GM18517 (cell line): ENCODE measurements around the gene FCN2.

Experiments
- ATAC-seq: cut with Tn5 transposase; IDR thresholded peaks from one replicate; pipeline ENCODE4 v1.9.1; 2021; ENCODE audit warnings: mild to moderate bottlenecking, moderate library complexity; ENCODE audit not compliant: unreplicated experiment

Gene FCN2

DNA sequence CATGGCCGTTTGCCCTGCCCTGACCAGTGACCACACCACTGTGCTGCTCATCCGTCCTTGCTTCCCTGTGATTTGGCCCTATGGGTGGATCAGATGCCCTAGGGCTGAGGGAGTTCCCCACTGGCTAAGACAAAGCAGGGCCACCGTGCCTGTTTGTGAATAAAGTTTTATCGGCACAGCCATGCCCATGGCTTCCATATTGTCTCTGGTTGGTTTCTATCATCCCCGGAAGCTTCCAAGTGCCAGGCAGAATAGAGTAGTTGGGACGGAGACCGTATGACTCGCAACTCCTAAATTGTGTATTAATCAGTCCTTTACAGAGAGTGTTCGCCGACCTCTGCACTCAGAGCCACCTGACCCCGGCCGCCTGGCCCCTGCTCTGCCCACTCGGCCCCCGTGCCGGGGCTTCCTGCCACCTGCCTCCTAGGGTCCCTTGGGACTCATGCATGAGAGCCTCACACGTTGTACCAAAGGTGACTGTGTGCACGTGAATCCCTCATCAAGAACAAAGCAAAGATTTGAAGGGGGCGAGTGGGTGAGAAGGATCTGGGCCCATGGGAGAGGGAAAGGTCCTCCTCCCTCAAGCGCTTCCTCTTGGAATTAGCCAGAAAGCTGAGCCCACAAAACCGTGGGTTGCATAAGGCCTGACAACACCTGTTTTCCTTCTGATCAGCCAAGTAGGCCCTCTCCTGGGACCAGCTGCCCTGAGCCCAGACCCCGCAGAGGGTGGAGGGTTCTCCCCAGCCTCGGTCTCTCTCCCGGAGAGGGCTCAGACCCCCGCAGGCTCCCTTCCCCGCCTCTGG, 11.7 kb upstream of the FCN2 start:
- no peak for ATAC-seq

DNA sequence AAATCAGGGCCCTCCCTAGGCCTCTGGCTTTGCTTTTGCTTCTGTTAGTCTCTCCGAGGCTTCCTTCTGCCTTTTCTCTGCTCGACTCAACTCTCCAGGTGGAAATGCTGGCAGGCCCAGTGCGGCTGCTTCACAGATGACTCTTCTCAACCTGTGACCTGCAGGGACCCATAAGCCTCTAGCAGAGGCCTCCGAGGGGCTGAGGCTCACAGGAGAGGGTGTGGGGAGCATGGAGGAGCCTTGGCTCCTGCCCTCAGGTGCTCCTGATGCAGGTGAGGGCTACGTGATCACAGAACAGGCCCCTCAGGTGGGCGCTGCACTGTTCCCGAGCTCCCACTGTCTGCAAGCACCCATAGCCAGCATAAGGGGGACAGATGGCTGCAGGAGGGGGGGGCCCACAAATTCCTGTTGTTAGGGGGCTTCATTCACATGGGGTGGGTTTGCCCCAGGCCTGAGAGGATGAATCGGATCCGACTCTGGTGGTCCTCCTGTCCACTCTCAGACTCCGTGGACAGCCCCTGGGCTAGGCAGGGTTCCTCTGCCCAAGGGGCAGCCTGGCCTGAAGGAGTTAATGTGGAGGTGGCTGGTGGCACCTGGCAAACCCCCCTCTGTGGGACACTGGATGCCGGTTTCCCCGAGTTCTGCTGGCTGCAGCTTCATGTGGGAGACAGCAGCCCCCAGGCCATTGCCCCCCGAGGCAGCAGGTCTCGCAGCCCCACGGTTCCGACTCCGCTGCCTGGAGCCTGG, 10.9 kb upstream of the FCN2 start:
- no peak for ATAC-seq

DNA sequence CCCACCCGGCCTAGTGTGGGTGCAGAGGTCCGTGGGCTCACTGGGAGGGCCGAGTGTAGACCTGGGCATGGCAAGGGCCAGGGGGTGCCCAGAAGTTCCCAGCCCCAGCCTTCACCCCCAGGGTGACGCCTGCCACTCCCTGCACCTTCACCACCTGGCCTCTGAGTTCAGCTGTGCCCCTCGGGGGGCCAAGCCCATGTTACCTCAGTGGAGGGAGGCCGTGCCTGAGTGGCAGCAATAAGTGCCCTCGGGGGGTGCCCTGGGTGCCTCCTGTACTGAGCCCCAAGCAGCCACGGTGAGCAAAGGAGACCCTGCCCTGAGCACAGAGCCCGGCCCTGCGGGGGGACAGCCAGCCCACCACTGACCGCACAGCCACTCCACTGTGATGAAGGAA, 10.3 kb upstream of the FCN2 start:
- no peak for ATAC-seq

DNA sequence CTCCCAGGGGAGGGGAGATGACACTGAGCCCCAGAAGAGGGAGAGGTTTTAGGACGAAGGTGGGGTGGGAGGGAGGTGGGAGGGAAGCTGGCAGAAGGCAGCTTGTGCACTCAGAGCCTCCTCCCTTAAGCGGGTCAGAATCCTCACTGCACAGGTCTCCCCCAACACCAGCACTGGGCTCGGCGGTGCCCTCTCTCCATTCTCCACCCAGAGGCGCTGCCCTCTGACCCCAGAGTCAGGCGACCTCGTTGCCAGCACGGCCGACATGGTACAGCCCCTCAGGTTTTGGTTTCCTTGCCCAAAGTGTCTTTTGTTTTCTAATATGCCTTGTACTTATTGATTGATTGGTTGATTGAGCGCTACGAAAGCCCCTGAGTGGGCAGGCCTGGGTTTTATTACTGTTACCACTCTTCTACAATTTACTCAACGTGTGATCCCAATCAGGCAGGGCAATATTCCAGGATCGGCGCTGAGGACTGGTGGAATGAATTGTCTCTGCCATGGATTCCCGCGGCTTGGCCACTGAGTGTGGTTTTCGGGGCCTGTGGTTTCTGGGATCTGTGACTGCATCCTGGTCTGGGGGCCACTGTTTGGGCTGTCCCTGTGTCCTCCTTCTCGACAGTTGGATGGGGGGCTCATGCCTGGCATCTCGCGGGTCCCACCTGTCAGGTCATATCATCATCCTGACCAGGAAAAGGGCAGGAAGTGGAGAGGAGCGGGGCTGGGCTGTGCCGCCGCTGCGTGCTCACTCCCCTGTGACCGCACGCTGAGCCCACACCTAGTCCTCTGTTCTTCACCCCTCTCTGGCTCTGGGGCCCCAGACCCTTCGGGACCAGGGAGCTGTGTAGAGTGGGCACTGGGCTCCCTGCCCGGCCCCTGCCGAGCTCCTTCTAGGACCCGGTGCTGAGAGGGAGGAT, 9.6 kb upstream of the FCN2 start:
- ATAC-seq, result no peak

DNA sequence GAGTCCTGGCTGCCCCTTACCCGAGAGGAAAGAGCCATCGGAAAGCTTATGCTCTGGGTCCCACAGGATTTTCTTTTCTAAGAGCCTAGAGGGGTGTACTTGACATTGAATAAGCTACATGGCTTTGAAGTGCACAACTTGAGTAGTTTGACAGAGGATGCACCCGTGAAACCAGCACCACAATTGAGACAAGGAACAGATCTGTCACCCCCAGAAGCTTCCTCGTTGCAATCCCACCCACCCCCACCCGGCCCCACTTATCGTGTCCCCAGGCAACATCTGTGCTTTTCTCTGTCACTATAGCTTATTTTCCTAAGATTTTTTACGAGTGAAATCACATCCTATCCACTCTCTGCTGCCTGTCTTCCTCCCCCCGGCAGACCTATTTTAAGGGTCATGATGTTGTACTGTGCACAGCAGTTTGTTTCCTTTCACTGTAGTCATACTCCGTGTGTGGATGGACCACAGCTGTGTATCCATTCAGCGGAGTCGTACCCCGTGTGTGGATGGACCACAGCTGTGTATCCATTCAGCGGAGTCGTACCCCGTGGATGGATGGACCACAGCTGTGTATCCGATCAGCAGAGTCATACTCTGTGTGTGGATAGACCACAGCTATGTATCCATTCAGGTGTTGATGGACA, 8.8 kb upstream of the FCN2 start:
- ATAC-seq, result no peak

DNA sequence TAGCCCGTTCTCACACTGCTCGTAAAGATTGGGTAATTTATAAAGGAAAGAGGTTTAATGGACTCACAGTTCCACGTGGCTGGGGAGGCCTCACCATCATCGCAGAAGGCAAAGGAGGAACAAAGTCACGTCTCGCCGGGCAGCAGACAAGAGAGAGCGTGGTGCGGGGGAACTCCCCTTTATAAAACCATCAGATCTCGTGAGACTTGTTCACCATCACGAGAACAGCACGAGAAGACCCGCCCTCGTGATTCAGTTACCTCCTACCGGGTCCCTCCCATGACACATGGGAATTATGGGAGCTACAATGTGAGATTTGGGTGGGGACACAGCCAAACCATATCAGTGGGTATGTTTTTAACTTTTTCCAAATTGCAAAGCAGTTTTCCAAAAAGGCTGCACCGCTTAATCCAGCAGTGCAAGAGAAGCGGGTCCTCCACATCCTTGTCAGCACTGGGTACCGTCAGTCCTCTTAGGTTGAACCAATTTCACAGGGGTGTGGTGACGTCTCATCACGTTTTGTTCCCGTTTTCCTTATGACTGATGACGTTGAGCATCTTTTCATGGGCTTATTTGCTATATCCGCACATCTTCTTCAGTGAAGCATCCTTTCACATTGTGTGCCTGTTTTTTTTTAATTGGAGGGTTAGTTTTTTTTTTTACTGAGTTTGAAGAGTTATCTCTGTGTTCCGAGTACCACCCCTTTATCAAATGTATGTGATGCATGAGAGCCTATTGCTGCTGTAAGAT, 8.0 kb upstream of the FCN2 start:
- ATAC-seq, result no peak

DNA sequence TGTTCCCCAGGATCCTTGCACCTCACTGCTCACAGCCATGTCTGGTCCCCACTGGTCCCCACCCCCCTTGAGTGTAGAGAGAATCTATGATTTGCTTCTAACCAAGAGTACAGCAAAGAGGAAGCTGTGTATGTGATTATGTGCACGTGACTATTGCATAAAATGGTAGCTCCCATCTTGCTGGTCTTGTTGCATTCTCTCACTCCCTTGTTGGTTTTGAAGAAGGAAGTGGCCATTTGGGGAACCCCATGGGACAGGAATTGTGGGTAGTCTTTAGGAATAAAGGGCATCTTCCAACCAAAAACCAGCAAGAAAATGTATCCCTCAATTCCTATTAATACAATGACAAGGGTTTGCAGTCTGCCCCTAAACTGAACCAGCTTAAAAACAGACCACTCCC, 5.2 kb upstream of the FCN2 start:
- ATAC-seq, result no peak

DNA sequence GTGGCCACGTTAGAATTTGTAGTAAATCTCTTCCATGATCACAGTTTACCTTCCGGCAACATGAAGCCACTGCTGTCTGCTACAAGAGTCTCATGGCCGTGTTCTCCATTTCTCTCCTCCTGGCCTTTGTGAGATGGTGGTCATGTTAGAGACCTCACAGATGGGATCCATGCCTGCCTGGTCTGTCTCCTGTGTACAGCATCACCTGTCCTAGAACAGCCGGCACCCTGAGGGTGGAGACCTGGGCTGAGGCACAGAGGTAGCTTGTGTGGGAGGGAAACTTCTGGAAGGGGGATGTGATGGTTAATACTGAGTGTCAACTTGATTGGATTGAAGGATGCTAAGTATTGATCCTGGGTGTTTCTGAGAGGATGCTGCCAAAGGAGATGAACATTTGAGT, 3.1 kb upstream of the FCN2 start:
- ATAC-seq, result no peak

DNA sequence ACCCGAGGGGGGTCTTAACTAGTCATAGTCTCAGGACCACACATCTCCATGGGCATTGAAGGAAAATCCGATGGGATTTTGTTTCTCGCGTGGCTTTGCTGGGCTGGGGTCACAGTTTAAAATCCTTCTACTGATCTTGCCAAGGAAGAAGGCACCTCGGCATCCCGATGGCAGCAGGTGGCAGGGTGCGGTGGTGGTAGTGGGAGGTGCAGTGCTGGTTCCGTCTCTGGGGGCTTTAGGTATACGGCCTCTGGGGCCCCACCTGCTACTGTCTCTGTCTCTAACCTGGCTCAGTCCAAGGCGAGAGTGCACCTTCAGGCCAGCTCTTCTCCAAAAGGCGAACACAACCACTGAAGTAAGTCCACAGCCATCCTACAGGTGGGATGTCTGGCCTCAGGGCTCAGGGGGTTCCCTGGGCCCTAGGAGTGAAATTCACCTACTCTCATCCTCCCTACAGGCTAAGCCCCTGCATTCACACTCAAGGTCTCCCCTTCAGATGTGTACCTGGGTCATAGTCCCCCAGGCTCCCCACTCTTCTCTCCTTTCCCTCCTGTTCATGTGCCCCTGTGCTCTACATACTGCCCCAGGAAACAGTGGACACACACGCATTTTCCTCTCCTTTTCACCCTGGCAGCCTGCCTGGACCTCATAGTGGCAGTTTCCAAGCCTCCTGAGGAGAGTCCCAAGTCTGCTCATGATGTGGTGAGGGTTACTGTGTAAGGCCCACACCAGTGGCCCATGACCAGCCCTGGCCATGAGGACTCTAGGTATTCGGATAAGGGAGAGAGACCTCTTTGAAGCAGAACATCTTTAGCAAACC, 736 bp upstream of the FCN2 start:
- ATAC-seq, result no peak

DNA sequence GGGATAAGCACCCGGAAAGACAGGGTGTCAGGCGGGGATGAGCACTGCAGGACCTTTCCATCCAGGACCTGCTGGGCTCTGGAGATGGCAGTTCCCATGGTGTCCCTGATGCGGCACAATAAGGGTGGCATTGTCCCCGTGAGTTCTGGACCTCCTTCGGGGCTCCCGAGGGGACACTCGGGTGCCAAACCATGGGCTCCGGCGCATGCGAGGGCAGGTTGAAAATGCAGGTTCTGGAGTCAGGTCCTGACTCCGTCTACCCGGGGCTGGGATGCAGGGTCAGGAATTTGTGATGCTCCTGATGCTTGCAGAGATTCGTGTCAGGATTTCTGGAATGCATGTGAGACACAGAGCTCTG, 682 bp downstream of the FCN2 start:
- no peak for ATAC-seq

DNA sequence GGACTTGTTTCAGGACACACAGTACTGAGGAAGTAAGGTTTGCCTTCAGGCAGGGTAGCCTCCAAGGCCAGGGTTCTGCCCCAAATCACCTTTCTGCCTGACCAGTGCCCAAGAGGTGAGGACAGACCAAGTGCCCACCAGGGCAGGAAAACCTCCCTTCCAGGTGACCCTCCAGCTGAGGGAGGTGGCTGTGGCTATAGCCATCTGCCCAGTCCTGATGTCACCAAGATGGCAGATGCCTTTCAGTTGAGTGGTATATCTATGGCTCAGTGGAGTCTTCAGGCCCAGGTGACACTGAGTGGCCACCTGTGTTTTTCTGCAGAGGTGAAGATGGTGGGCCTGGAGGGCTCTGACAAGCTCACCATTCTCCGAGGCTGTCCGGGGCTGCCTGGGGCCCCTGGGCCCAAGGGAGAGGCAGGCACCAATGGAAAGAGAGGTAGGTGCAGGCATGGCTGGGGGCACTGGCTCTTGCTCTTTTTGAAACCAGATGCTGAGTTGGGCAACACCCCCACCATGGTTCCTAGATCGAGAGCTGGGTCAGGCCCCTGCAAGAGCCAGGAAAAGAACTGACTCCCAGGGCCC, 1.7 kb downstream of the FCN2 start:
- ATAC-seq, result no peak

DNA sequence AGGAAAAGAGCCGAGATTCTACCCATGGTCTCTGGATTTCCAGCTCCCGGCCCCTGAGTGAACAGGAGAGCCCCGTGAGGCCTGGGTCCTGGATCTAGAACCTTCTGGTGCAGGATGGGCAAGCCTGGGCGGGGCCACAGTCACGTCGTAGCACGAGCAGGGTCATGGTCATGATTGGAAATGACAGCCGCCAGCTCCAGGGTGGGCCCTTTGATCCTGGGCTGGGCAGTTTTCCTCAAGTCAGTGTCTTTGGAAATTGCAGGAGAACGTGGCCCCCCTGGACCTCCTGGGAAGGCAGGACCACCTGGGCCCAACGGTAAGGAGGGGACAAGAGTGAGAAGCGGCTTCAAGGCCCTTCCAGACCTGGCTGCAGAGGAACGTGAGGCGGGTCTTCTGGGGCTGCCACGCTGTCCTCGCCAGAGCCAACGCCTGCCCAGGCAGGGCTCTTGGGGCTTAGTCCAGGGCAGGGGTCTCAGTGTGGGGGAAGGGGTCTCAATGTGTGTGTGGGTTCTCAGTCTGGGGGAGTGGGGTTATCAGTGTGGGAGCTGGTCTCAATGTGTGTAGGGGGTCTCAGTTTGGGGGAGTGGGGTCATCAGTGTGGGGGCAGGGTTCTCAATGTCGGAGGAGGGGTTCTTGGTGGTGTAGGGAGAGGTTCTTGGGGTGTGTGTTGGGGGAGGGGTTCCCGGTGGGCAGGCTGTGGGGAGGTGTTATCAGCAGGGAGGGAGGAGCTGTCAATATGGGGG, 2.6 kb downstream of the FCN2 start:
- ATAC-seq, result no peak

DNA sequence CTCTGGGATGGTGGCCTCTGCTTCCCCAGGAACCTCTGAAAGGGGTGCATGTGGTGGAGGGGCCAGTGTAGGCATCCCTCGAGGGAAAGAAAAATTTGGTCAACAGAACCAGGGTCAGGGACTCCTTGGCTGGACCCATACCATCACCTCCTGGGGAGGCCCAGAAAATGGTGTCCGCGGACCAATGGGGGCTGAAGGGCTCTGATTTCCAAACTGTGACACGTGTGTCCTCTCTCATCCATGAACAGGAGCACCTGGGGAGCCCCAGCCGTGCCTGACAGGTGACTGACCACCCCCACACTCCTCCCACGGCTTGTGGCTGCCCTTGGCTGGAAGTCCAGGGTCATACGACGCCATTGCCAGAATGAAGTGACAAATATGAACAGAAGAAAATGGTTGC, 3.9 kb downstream of the FCN2 start:
- ATAC-seq, result no peak

DNA sequence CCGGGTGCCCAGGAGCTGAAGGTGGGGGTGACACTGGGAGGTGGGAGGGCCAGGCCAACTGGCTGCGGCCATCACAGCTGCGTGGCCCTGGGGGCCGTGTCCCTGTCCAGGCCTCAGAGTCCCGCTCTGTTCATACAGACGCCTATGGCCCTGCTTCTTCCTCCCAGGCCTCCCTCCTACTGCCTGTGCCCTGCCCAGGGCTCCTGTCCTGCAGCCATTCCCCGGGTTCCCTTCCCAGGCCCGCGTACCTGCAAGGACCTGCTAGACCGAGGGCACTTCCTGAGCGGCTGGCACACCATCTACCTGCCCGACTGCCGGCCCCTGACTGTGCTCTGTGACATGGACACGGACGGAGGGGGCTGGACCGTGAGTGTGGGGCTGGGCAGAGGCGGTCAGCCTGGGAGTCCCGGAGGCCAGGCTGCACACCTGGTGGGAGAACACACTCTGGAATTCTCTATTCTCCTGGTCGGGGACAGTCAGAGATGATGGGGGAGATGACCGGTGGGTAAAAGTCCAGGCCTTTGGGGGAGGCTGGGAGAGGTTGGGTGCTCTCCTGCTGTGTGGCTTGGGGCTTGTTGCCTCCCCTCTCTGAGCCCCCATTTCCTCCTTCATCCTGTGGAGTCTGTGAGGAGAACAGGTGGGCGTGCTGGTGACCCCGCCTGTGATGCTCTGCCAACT, 4.5 kb downstream of the FCN2 start:
- no peak for ATAC-seq

DNA sequence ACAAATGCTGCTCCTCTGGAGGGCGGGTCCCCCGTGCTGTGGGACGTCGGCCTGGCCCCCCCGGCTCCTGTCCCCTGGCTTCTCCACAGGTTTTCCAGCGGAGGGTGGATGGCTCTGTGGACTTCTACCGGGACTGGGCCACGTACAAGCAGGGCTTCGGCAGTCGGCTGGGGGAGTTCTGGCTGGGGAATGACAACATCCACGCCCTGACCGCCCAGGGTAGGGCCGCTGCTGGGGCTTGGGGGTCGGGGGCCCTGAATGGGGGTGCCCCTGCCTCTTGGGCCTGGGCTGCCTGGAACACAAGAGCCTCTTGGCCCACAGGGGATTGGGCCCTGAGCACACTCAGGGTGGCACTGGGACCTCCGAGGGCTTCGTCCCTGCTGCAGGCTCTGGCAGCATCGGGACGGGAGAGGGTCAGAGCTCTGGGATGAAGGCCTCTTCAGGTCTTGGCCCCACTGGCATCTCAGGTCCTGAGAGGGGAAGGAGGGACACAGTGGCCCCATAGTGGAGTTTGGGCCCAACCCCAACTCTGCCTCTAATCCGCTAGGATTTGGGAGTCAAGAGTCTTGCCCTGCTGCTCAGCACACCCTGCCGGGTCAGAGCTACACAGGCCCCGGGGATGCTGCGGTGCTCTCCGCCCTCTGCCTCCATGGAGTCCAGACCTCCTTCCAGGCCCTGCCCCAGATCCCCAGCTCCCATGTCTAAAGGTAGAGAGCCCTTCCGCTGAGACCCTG, 5.2 kb downstream of the FCN2 start:
- ATAC-seq, result no peak

DNA sequence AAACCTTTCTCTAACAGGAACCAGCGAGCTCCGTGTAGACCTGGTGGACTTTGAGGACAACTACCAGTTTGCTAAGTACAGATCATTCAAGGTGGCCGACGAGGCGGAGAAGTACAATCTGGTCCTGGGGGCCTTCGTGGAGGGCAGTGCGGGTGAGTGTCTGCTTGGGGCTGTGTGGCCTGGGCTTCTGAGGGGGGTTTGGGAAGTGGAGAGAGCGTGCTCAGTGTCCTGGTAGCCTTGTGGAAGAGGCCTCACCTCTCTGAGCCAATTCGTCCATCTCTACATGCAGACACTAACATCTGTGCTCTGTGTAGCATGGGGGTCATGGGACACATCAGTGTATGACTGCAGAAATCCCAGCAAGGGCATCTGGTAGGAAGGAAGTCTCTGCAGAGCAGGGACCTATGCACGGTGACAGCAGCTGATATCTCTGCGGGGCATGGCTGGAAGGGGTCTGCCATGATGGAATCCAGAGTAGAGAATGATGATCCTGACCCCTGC, 5.9 kb downstream of the FCN2 start:
- no peak for ATAC-seq

DNA sequence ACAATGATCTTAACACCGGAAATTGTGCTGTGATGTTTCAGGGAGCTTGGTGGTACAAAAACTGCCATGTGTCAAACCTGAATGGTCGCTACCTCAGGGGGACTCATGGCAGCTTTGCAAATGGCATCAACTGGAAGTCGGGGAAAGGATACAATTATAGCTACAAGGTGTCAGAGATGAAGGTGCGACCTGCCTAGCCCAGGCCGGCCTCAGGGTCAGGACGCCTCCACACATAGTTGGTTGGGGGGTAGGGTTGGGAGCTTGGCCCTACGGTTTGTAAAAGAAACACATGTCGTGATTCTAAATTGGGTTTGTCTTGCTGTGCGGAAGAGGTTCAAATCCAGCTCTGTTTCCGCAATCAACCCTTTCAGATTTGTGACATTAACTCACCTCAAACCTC, 6.6 kb downstream of the FCN2 start:
- ATAC-seq, result no peak
